Tibial artery (tissue), 4 donors: ENCODE measurements around the gene CACNA2D1.

Source experiments
- DNase-seq, 2 donors: peaks; one replicate each; pipeline ENCODE4 v3.0.0-alpha.2; 2019
- H3K27ac ChIP-seq, 2 donors: fragments of 200-600 bp; sonication (generic) in 1 of 2; 1 replicate in 1 of 2; 2 replicates in 1 of 2; pipeline ENCODE4 v1.5.1; 2018 to 2019; ENCODE audit warnings: mild to moderate bottlenecking in 1 of 2
- H3K27me3 ChIP-seq, 2 donors: fragments of 200-600 bp; sonication (generic) in 1 of 2; one replicate each; pipeline versions ENCODE4 v1.5.1 to v1.6.0; 2016 to 2019
- H3K36me3 ChIP-seq, 3 donors: fragments of 200-600 bp; sonication (generic) in 2 of 3; one replicate each; pipeline ENCODE4 v1.5.1; 2016 to 2019; ENCODE audit warnings: mild to moderate bottlenecking in 2 of 3
- H3K4me1 ChIP-seq, 4 donors: fragments of 200-600 bp; sonication (generic) in 2 of 4; 1 replicate in 3 of 4; 2 replicates in 1 of 4; pipeline ENCODE4 v1.5.1; 2016 to 2019
- H3K4me3 ChIP-seq, 2 donors: fragments of 200-600 bp; sonication (generic) in 1 of 2; 1 replicate in 1 of 2; 2 replicates in 1 of 2; pipeline ENCODE4 v1.5.1; 2018 to 2019; ENCODE audit warnings: mild to moderate bottlenecking in 2 of 2
- H3K9me3 ChIP-seq, 3 donors: fragments of 200-600 bp; sonication (generic) in 1 of 3; one replicate each; pipeline ENCODE4 v1.5.1; 2016 to 2019
- intact Hi-C: fragments of 100-400 bp; cut with DNase I; formaldehyde crosslinking; loops from one replicate; pipeline ENCODE4 v1.15.0; 2023; ENCODE audit warnings: low total_unique reads
- TF ChIP-seq, protein P1 (sequence below), 2 experiments: fragments of 200-600 bp in 1 of 2; fragments of 450-650 bp in 1 of 2; IDR thresholded peaks; one replicate each; pipeline ENCODE4 v1.5.1; 2017 to 2019; ENCODE audit warnings: antibody characterized with exemption in 2 of 2, mild to moderate bottlenecking in 1 of 2, moderate library complexity in 1 of 2

CACNA2D1 gene

GRCh38 chr7:82312646-82313045 is 130.9 kb downstream of the CACNA2D1 start:
- no peak overlapping the region for H3K27ac ChIP-seq
- peaks cover 0 to 10% (median 0%) of the 10 kb centered on the region in 3 donors for H3K9me3 ChIP-seq
- peaks cover 0 to 7% (median 0%) of the 10 kb centered on the region in 3 donors for H3K36me3 ChIP-seq
- H3K4me3 ChIP-seq, result no peak overlapping the region
- intact Hi-C loops, result no loop called here
- TF ChIP-seq, protein P1, sequence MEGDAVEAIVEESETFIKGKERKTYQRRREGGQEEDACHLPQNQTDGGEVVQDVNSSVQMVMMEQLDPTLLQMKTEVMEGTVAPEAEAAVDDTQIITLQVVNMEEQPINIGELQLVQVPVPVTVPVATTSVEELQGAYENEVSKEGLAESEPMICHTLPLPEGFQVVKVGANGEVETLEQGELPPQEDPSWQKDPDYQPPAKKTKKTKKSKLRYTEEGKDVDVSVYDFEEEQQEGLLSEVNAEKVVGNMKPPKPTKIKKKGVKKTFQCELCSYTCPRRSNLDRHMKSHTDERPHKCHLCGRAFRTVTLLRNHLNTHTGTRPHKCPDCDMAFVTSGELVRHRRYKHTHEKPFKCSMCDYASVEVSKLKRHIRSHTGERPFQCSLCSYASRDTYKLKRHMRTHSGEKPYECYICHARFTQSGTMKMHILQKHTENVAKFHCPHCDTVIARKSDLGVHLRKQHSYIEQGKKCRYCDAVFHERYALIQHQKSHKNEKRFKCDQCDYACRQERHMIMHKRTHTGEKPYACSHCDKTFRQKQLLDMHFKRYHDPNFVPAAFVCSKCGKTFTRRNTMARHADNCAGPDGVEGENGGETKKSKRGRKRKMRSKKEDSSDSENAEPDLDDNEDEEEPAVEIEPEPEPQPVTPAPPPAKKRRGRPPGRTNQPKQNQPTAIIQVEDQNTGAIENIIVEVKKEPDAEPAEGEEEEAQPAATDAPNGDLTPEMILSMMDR (IDR thresholded peaks at IDR 0.05), result no peak
- H3K27me3 ChIP-seq, result no peaks in the 10 kb centered on the region
- DNase-seq, result no peak
- H3K4me1 ChIP-seq, result no peaks in the 10 kb centered on the region

DNA sequence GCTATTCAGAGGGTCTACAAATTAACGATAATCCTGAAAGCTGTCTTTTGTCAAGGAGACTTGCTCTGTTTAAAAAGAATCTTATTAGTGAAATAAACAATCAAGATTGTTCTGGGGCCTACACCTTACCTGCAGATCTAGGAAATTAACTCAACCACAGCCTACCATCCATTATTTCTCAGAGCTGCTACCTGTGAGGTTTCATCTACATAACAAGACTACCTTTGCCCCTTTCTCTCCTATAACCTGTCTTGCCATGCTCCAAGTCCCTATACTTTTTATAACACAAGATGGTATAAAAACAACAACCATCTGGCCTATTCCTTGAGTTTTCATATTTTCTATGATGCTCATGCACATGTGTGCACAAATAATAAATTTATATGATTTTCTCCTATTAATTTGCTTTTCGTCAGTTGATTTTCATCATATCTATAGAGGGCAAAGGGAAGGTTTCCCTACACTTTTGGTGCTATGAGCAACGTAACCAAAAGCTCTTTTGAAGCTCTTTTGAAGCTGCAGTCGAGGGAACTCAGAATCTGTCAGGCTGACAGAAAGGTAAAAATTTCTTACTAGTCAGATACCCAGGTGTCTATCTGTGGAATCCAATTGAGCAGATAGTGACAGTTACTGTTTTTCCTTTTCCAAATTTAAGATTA is 138.1 kb downstream of the CACNA2D1 start:
- no peak overlapping the region for H3K4me3 ChIP-seq
- H3K27ac ChIP-seq, result no peak overlapping the region
- H3K27me3 ChIP-seq, result no peaks in the 10 kb centered on the region
- H3K36me3 ChIP-seq, result peaks cover 0 to 7% (median 0%) of the 10 kb centered on the region in 3 donors
- TF ChIP-seq, protein P1 (IDR thresholded peaks at IDR 0.05), result no peak
- peaks cover 0 to 10% (median 0%) of the 10 kb centered on the region in 3 donors for H3K9me3 ChIP-seq
- DNase-seq, result no peak
- no peaks in the 10 kb centered on the region for H3K4me1 ChIP-seq
- intact Hi-C loops, result no loop called here

DNA sequence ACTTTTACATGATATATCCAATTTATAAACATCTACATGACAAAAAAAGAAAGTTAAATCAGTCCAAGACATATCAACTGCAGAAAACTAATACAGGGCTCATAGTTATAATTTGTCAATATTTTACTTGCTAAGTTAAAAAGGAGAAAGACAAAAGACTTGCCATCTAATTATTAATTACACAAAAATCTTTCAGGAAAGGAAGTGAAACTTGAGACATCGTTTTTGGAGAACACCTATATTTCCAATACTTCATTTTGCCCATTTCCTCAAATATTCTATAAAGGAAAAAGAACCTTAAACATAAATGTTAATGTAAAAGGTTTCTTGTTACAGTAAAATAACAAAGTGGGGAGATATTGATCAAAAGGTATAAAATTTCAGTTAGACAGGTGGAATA is 148.7 kb downstream of the CACNA2D1 start:
- Histone ChIP-seq H3K27ac (no peak overlapping the region), H3K9me3 (no peaks in the 10 kb centered on the region), H3K27me3 (no peaks in the 10 kb centered on the region), H3K4me3 (no peak overlapping the region), H3K36me3 (peaks cover 0 to 4% (median 0%) of the 10 kb centered on the region in 3 donors), H3K4me1 (peaks cover 0 to under 1% (median 0%) of the 10 kb centered on the region in 4 donors)
- no peak for DNase-seq
- TF ChIP-seq, protein P1 (IDR thresholded peaks at IDR 0.05), result no peak
- intact Hi-C loops, result no loop called here

DNA sequence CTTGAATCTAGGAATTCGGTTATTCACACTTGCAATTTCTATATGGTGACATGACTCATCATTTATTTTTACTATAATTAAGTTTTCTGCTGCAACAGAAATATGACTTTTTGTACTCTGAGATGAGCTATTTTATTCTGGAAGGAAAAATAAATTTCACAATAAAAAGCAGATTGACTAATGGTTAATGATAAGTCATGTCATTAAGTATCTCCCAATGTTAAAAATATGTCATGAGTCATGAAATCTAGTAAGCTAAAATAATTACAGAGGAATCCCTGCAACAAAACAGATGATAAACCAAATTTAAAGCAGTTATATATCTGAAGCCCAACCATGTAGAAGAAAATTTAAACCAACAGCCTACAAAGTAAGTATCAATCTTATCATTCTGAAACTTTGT is 149.2 kb downstream of the CACNA2D1 start:
- H3K4me1 ChIP-seq, result peaks cover 0 to 5% (median 0%) of the 10 kb centered on the region in 4 donors
- H3K27ac ChIP-seq, result no peak overlapping the region
- DNase-seq, result no peak
- no peak overlapping the region for H3K4me3 ChIP-seq
- H3K9me3 ChIP-seq, result no peaks in the 10 kb centered on the region
- TF ChIP-seq, protein P1 (IDR thresholded peaks at IDR 0.05), result no peak
- H3K27me3 ChIP-seq, result no peaks in the 10 kb centered on the region
- intact Hi-C loops, result no loop called here
- peaks cover 0 to 4% (median 0%) of the 10 kb centered on the region in 3 donors for H3K36me3 ChIP-seq

DNA sequence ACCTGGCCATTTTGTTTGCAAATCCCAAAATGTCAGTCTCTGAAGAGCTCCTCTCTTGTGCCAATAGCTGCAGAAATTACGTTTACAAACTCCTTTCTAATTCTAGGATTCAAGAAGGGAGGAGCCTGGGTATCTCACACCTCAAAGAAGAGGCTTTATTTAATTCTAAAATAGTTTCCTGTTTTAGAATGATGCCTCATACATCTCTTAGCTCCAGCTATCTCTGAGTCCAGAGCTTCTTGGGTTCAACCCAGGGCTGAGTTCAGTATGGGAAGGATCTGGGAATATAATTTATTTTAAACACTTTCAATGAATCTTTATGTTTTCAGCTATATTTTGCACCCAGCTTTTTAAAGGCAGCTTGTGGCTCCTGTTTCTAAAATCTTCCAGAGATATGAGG is 150.1 kb downstream of the CACNA2D1 start:
- Histone ChIP-seq H3K4me3 (no peak overlapping the region), H3K27ac (no peak overlapping the region), H3K9me3 (no peaks in the 10 kb centered on the region), H3K36me3 (peaks cover 0 to 2% (median 0%) of the 10 kb centered on the region in 3 donors), H3K27me3 (no peaks in the 10 kb centered on the region), H3K4me1 (peaks cover 0 to 8% (median 2%) of the 10 kb centered on the region in 4 donors)
- TF ChIP-seq, protein P1 (IDR thresholded peaks at IDR 0.05), result no peak
- DNase-seq, result no peak
- intact Hi-C loops, result no loop called here
